Esophagus squamous epithelium (tissue), 5 donors: ENCODE measurements around the gene HSPA1B. TPM values are rescaled to one million over a fixed set of nuclear protein-coding genes. Genes with fewer than 3 reads are reported as not detected.
"Not testable (repeated sequence)": the region's sequence is repeated elsewhere in the genome, so short reads cannot be mapped to it uniquely, and the experiment has no call there.

ENCODE experiments used
- DNase-seq: peaks from one replicate; lab custom pipeline; 2025; lab: John Stamatoyannopoulos, UW
- H3K27ac ChIP-seq, 4 donors: fragments of 200-600 bp; sonication (generic); one replicate each; pipeline ENCODE4 v1.5.1; 2016 to 2019; ENCODE audit warnings: mild to moderate bottlenecking in 1 of 4
- H3K27me3 ChIP-seq, 4 donors: fragments of 200-600 bp; sonication (generic); 1 replicate in 3 of 4; 2 replicates in 1 of 4; pipeline versions ENCODE4 v1.5.1 to v1.6.0; 2017 to 2021; ENCODE audit warnings: antibody characterized with exemption in 1 of 4
- H3K36me3 ChIP-seq, 3 donors: fragments of 200-600 bp; sonication (generic); one replicate each; pipeline ENCODE4 v1.5.1; 2016 to 2019
- H3K4me1 ChIP-seq, 3 donors: fragments of 200-600 bp; sonication (generic); one replicate each; pipeline ENCODE4 v1.5.1; 2017 to 2019
- H3K4me3 ChIP-seq, 4 donors: fragments of 200-600 bp; sonication (generic); 1 replicate in 3 of 4; 2 replicates in 1 of 4; pipeline ENCODE4 v1.5.1; 2016 to 2019; ENCODE audit warnings: mild to moderate bottlenecking in 2 of 4, moderate library complexity in 1 of 4
- H3K9me3 ChIP-seq, 3 donors: fragments of 200-600 bp; sonication (generic); one replicate each; pipeline ENCODE4 v1.5.1; 2016 to 2019
- POLR2A ChIP-seq, 4 donors: fragments of 450-650 bp; IDR thresholded peaks; one replicate each; pipeline ENCODE4 v1.6.1; 2017; ENCODE audit warnings: antibody characterized with exemption in 4 of 4, mild to moderate bottlenecking in 4 of 4, moderate library complexity in 3 of 4
- WGBS, 2 donors: methylation state at CpG; one replicate each; pipeline ENCODE4 v1.1.5; 2018; 5-methylcytosine and 5-hydroxymethylcytosine counted together
- intact Hi-C: fragments of 100-400 bp; cut with DNase I; formaldehyde crosslinking; loops from one replicate; pipeline ENCODE4 v1.15.0; 2022
- total RNA-seq, 4 donors: library from RNA; depleted of rRNA; stranded (reverse); fragments of >200 nt; gene quantifications; one replicate each; pipeline ENCODE4 v1.1.0, GENCODE V29; 2016
- TF ChIP-seq, protein P1 (sequence below), 6 experiments: fragments of 450-650 bp in 4 of 6; fragments of 200-600 bp in 2 of 6; sonication (generic) in 2 of 6; IDR thresholded peaks; one replicate each; pipeline ENCODE4 v1.5.1; 2016 to 2019; ENCODE audit warnings: antibody characterized with exemption in 6 of 6, mild to moderate bottlenecking in 4 of 6, moderate library complexity in 4 of 6
- donor health status: DM: yes; HTN: yes; CAD: no.

The HSPA1B gene
- total RNA-seq, 4 donors from 2014 or later, result 209 to 553 (median 252) TPM

DNA sequence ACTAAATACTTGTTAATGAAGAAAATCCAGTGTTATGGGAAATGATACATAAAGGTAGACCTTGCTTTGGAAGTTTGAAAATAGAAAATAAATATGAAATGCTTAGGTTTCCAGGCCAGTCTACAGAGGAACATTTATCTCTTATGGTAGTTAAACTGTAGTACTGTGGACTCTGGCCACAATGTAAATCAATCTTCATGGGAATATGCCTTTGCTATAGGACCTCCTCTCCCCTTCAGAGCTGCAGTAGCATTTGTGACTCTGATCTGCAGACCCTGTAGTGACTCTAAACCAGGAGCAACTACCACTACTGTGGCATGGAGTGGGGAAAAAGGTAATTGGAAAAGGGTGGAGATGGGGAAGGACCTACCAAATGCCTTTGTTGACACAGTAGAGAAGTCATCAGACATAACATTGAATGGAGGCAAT lies 7.7 kb upstream of the HSPA1B start:
- H3K4me3 ChIP-seq, result peak overlapping the region in 2 of 4 donors; percentile 2 to 60
- no peak for DNase-seq

DNA sequence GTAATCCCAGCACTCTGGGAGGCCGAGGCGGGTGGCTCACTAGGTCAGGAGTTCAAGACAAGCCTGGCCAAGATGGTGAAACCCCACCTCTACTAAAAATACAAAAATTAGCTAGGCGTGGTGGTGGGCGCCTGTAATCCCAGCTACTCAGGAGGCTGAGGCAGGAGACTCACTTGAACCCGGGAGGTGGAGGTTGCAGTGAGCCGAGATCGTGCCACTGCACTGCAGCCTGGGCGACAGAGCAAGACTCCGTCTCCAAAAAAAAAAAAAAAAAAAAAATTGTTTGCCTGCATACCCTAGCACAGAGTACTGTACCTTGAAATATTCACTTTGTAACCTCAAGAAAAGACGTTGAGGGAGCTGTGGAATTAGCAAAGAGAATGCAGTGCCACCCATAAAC lies 7.1 kb upstream of the HSPA1B start:
- peaks cover 29 to 77% (median 58%) of the 10 kb centered on the region in 3 donors for H3K4me1 ChIP-seq
- intact Hi-C loops, H3K9me3 ChIP-seq, DNase-seq, H3K27me3 ChIP-seq, H3K36me3 ChIP-seq: not testable (repeated sequence)
- 56 to 69% methylated on average over 8 to 10 of the region's 10 CpGs for WGBS, 2 donors
- H3K27ac ChIP-seq, result peak overlapping the region; percentile 88 to 100 (median 98)
- H3K4me3 ChIP-seq, result peak overlapping the region in 2 of 4 donors; percentile 2 to 8

More for the DNA sequence above, 7.7 kb upstream of the HSPA1B start:
- Histone ChIP-seq H3K9me3 (no peaks in the 10 kb centered on the region), H3K4me1 (peaks cover 29 to 74% (median 55%) of the 10 kb centered on the region in 3 donors), H3K27me3 (no peaks in the 10 kb centered on the region), H3K27ac (peak overlapping the region; percentile 70 to 100 (median 92)), H3K36me3 (no peaks in the 10 kb centered on the region)
- TF ChIP-seq POLR2A (IDR thresholded peaks at IDR 0.05), result no peak
- TF ChIP-seq, protein P1, sequence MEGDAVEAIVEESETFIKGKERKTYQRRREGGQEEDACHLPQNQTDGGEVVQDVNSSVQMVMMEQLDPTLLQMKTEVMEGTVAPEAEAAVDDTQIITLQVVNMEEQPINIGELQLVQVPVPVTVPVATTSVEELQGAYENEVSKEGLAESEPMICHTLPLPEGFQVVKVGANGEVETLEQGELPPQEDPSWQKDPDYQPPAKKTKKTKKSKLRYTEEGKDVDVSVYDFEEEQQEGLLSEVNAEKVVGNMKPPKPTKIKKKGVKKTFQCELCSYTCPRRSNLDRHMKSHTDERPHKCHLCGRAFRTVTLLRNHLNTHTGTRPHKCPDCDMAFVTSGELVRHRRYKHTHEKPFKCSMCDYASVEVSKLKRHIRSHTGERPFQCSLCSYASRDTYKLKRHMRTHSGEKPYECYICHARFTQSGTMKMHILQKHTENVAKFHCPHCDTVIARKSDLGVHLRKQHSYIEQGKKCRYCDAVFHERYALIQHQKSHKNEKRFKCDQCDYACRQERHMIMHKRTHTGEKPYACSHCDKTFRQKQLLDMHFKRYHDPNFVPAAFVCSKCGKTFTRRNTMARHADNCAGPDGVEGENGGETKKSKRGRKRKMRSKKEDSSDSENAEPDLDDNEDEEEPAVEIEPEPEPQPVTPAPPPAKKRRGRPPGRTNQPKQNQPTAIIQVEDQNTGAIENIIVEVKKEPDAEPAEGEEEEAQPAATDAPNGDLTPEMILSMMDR (IDR thresholded peaks at IDR 0.05), result no peak
- intact Hi-C loops, result no loop called here

DNA sequence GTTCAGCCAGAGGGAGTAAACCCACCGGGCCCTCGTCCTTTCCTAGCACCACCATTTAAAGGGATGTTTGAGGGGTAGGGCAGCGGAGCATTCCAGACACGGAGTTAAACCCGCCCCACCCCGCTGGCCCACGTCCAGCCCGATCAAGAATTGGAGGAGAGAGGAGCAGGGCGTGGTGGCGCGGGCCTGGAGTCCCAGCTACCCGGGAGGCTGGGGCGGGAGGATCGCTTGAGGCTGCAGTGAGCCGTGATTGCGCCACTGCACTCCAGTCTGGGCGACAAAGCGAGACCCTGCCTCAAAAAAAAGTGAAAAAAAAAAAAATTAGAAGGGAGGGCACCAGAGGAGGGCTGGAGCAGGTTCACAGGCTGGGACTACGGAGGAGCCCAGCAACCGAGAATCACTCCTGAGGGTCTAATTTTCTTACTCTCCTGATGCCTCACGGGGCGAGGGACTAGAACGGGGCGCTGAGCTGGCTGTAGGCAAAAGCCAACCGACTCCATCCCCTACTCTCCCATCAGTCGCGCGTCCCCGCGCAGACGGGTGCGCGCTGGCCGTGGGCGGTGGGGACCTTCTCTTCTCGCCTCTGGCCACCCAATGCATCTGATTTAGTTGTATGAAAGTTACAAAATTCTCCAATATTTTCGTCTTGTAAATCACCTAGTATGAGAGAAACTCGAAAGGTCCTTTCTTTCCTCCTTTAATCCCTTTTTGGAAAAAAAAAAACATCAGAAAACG lies 6.1 kb upstream of the HSPA1B start:
- Histone ChIP-seq H3K27me3 (no peaks in the 10 kb centered on the region), H3K4me1 (peaks cover 33 to 88% (median 68%) of the 10 kb centered on the region in 3 donors), H3K36me3 (no peaks in the 10 kb centered on the region), H3K4me3 (peak overlapping the region; percentile 37 to 72 (median 61)), H3K9me3 (no peaks in the 10 kb centered on the region), H3K27ac (peak overlapping the region; percentile 88 to 100 (median 98))
- TF ChIP-seq, protein P1 (IDR thresholded peaks at IDR 0.05), result no peak
- TF ChIP-seq POLR2A (IDR thresholded peaks at IDR 0.05), result peak in 2 of 4 donors; percentile 11 to 17
- 1% methylated on average over 12 to 27 of the region's 39 CpGs for WGBS, 2 donors
- intact Hi-C loops, result no loop called here
- DNase-seq, result no peak

DNA sequence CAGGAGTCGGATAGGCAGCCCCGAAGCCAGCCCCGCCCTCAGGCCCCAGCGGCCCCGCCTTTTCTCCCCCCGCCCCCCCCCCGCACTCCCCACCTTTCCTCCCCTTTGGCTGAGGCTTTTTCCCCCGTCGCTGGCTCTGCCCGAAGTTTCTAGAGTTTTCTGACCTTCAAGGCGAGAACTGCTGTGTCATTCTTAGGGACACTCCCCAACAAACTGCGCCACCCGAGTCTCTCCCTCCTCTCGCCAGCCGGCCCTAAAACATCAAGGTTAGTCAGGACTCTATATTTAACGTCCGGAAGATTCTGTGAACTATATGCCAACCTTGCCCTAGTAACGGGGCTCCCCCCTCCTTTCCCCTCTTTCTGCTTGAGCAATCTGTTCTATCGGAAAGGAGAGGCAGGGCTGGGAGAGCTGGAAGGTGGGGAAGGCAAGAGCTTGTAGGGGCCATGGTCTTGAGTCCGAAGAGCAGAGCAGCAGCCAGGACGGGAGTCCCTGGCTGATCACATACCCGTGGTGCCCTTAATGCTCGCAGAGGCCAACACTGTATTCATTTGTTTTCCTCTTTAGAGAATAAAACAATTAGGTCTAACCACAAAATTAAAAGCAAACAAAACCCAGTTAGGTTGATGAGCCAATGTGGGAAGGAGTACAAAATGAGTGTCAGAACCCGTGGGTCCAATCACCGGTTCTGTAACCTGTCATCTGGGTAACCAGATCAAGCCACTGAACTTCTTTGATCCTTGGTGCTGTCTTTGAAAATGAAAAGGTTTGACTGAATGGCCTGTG lies 5.3 kb upstream of the HSPA1B start:
- no peaks in the 10 kb centered on the region for H3K9me3 ChIP-seq
- TF ChIP-seq, protein P1 (IDR thresholded peaks at IDR 0.05), result no peak
- TF ChIP-seq POLR2A (IDR thresholded peaks at IDR 0.05), result peak in 3 of 4 donors; percentile 61 to 77 (median 70)
- H3K4me3 ChIP-seq, result peak overlapping the region; percentile 37 to 72 (median 61)
- H3K36me3 ChIP-seq, result no peaks in the 10 kb centered on the region
- intact Hi-C loops, result no loop called here
- peak; percentile 25 for DNase-seq
- no peaks in the 10 kb centered on the region for H3K27me3 ChIP-seq
- H3K27ac ChIP-seq, result peak overlapping the region; percentile 88 to 100 (median 98)
- H3K4me1 ChIP-seq, result peaks cover 34 to 94% (median 70%) of the 10 kb centered on the region in 3 donors
- WGBS, 2 donors, result 1% methylated on average over 19 to 23 of the region's 25 CpGs

DNA sequence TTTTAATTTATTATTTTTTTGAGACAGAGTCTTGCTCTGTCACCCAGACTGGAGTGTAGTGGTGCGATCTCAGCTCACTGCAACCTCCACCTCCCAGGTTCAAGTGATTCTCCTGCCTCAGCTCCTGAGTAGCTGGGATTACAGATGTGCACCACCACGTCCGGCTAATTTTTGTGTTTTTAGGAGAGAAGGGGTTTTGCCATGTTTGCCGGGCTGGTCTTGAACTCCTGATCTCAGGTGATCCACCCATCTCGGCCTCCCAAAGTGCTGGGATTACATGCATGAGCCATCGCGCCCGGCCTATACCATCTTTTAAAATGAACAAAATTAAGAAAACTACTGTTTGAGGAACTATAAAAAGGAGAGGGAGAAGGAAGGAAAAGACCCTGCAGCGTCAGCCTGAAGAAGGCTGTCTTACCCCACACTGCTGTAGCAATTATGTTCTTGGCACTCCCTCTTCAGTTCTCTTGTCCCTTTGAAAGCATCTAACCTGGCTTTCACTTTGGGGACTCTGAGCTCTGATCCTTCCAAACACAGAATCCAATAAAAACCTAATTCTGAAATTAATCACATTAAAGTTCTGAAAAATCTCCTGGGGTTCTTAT lies 3.8 kb upstream of the HSPA1B start:
- intact Hi-C loops, H3K4me3 ChIP-seq, H3K9me3 ChIP-seq, DNase-seq, H3K27me3 ChIP-seq, H3K36me3 ChIP-seq: not testable (repeated sequence)
- Histone ChIP-seq H3K4me1 (peaks cover 33 to 80% (median 67%) of the 10 kb centered on the region in 3 donors), H3K27ac (peak overlapping the region; percentile 88 to 100 (median 98))
- 36 to 60% methylated on average over 2 to 9 of the region's 9 CpGs for WGBS, 2 donors
